GM10248 (cell line): ENCODE results near the gene C8G.

Experiments
- CTCF ChIA-PET: fragments of 300-600 bp; sonication (Branson Sonifier 250); formaldehyde crosslinking; extraction: SDS; loops from one replicate; lab custom pipeline; 2021; ENCODE audit warnings: antibody characterized with exemption; lab: Yijun Ruan, JAX
- POLR2A ChIA-PET: fragments of 350-650 bp; sonication (Branson Sonifier 250); formaldehyde crosslinking; extraction: SDS; loops from one replicate; lab custom pipeline; 2020; ENCODE audit warnings: antibody characterized with exemption; lab: Yijun Ruan, JAX
- DNase-seq: peaks from one replicate; pipeline ENCODE4 v3.0.0; 2012; ENCODE audit errors: extremely low spot score
- TF ChIP-seq, protein P1 (sequence below): IDR thresholded peaks from 2 replicates; pipeline ENCODE4 v1.5.1; 2012; ENCODE audit warnings: mild to moderate bottlenecking, low read depth; ENCODE audit errors: extremely low read depth, missing control alignments, control extremely low read depth

Gene C8G

DNA sequence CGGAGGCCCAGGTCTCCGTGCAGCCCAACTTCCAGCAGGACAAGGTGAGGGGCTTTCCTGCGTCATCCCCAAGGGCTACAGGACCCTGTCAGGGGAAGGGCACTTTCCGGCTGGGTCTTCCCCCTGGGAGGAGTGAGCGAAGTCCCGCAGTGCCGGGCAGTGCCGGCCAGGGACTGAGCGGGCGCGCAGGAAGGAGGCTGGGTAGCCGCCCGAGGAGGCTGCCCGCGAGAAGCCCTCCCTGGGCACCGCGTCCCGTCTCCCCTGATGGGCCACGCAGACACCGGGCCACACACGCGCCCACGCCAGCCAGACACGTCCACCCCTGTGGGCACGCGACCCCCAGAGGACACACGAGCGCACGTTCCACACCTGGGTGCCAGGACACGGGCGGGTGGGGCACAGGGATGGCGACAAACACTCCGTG, 32.6 kb downstream of the C8G start:
- no peak for DNase-seq
- TF ChIP-seq, protein P1, sequence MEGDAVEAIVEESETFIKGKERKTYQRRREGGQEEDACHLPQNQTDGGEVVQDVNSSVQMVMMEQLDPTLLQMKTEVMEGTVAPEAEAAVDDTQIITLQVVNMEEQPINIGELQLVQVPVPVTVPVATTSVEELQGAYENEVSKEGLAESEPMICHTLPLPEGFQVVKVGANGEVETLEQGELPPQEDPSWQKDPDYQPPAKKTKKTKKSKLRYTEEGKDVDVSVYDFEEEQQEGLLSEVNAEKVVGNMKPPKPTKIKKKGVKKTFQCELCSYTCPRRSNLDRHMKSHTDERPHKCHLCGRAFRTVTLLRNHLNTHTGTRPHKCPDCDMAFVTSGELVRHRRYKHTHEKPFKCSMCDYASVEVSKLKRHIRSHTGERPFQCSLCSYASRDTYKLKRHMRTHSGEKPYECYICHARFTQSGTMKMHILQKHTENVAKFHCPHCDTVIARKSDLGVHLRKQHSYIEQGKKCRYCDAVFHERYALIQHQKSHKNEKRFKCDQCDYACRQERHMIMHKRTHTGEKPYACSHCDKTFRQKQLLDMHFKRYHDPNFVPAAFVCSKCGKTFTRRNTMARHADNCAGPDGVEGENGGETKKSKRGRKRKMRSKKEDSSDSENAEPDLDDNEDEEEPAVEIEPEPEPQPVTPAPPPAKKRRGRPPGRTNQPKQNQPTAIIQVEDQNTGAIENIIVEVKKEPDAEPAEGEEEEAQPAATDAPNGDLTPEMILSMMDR = no peak
- CTCF ChIA-PET = interaction anchor here (1.0 to 3.6 kb wide), 3 partner anchors 30 to 57 kb away, joined by 3 to 20 read pairs (median 5); no protein-coding TSS in a partner anchor
- POLR2A ChIA-PET = interaction anchor here (0.6 kb wide), 1 partner anchor 76 kb away, joined by 3 read pairs; no protein-coding TSS in a partner anchor

DNA sequence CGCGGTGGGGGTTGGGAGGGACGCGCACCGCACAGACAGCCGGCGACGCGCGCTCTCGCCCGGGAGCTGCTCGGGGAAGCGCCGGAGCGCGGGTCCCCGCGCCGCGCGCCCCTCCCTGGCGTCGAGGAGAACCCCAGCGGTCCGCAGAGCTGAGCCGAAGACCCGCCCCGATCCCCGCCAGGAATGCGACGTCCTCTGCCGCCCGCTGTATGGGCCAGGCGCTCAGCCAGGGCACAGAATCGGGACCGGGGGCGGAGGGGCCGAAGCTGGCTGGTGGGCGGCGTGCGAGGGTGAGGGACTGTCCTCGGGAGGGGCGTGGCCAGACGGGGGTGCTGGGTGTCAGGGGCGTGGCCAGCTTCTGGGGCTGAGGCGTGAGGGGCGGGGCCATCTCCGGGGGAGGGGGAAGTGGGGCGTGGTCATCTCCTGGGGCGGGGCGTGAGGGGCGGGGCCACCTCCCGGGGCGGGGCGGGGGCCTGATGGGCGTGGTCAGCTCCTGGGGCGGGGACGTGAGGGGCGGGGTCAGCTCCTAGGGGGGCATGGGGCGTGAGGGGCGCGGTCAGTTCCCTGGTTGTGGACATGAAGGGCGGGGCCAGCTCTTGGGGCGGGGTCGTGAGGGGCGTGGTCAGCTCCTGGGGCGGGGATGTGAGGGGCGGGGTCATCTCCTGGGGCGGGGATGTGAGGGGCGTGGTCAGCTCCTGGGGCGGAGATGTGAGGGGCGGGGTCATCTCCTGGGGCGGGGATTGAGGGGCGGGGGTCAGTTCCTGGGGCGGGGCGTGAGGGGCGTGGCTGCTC, 33.2 kb downstream of the C8G start:
- POLR2A ChIA-PET = interaction anchor here (0.6 to 0.7 kb wide), 2 partner anchors 14 to 77 kb away, joined by 3 read pairs; no protein-coding TSS in a partner anchor
- peak; percentile 81 for DNase-seq
- CTCF ChIA-PET = interaction anchor here (1.3 to 1.5 kb wide), 2 partner anchors 30 to 57 kb away, joined by 4 to 5 read pairs; no protein-coding TSS in a partner anchor
- TF ChIP-seq, protein P1 = no peak

DNA sequence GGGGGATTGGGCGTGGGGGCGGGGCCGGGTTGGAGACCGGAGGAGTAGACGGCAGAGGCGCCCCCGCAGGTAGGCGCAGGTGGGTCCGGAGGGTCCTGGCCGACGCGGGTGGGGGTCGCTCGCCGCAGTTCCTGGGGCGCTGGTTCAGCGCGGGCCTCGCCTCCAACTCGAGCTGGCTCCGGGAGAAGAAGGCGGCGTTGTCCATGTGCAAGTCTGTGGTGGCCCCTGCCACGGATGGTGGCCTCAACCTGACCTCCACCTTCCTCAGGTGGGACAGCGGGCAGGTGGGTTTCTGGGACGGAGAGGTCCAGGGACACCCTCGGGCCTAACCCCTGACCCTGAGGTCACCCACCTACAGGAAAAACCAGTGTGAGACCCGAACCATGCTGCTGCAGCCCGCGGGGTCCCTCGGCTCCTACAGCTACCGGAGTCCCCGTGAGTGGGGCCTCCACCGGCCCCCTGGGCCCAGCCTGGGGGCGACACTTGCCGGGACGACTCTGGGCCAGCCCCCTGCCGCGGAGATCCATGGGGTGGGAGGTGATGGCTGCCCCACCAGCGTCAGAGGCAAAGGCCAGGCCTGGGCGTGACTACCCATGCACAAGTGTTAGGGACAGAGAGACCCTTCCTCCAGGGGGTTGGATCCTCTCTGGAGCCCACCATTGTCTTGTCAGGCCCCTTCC, 34.0 kb downstream of the C8G start:
- TF ChIP-seq, protein P1 = no peak
- ChIA-PET CTCF (interaction anchor here (1.3 to 1.5 kb wide), 2 partner anchors 31 to 56 kb away, joined by 4 to 5 read pairs; no protein-coding TSS in a partner anchor), POLR2A (interaction anchor here (0.7 kb wide), 1 partner anchor 14 kb away, joined by 3 read pairs; no protein-coding TSS in a partner anchor)
- DNase-seq = no peak

DNA sequence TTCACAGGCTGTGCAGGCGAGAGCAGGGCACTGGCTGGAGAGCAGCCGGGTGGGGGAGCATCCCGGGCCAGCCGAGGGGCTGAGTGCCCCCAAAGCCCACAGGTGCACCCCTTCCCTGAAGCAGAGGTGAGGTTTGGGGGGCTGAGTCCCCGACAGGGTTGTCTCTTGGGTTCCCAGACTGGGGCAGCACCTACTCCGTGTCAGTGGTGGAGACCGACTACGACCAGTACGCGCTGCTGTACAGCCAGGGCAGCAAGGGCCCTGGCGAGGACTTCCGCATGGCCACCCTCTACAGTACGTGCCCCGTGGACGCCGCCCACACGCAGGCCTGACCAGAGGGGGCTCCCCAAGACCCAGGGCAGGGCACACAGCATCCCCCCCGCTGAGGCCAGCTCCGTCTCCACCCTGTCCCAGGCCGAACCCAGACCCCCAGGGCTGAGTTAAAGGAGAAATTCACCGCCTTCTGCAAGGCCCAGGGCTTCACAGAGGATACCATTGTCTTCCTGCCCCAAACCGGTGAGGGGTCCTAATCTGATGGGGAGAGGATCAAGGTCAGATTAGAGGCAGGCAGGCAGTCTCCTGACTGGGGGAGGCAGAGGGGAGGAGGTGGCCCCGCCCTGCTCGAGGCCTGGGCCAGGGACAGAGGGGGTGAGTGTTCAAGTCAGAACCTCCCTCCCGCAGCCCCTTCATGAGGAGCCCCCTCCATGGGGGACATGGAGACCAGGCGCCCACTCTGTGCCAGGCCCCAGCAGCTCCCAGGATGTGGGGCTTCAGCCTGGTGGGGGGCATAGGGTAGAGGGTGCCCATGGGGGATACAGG, 34.9 kb downstream of the C8G start:
- TF ChIP-seq, protein P1 = no peak
- no peak for DNase-seq
- ChIA-PET CTCF (no interaction called here), POLR2A (no interaction called here)

DNA sequence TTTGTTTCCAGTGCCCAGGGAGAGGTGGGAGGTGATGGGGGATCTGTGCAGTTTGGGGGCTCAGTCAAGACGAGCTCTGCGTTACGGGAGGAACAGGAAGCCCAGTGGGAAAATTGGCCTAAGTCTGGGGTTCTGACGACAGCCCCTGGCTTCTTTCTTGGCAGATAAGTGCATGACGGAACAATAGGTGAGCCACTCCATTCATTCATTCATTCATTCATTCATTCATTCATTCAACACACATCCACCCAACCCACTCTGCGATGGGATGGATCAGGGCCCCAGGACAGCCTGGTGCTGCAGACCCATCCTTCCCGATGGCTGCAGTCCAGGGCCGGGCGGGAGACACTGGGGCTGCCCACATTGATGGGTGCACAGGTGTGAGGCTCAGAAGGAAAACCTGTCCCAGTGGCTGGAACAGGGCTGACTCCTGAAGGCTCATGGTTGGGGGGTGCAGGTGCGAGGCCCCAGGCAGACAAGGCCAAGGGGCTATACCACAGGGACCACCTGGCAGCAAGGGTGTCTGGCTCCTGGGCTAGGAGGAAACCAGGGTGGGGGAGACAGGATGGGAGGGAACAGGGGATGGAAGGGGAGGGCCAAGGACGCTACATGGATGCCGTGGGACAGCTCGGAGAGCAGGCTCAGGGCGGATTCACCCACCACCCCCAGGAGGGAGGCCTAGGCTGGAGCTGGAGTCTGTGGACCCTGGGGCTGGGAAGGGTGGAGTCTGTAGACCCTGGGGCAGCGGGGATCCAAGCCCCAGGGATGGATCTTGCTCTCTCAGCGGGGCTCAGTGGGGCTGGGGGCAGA, 35.8 kb downstream of the C8G start:
- DNase-seq = no peak
- TF ChIP-seq, protein P1 = no peak
- POLR2A ChIA-PET = no interaction called here
- CTCF ChIA-PET = no interaction called here
